Endothelial cell of umbilical vein (primary cell): ENCODE data around the gene TEX101. TPM values are rescaled to one million over a fixed set of nuclear protein-coding genes. Genes with fewer than 3 reads are reported as not detected.

Experiments used
- BruUV-seq: library from RNA; stranded (reverse); fragments of 400-500 nt; replicated peaks from 2 replicates; lab custom pipeline; 2021; lab: Mats Ljungman, UMichigan
- CTCF ChIA-PET: fragments of 300-600, 350-600 bp; sonication (Branson Sonifier 250); formaldehyde crosslinking; loops from one replicate; lab custom pipeline; 2021; ENCODE audit warnings: antibody characterized with exemption, inconsistent platforms; lab: Charles Lee
- POLR2A ChIA-PET: fragments of 300-600, 350-600 bp; sonication (Branson Sonifier 250); formaldehyde crosslinking; loops from one replicate; lab custom pipeline; 2021; ENCODE audit warnings: antibody characterized with exemption, inconsistent platforms; lab: Charles Lee
- DNase-seq: peaks from one replicate; pipeline ENCODE4 v3.0.0-alpha.2; 2011; ENCODE audit warnings: low read depth, low spot score
- FAIRE-seq: peaks from 2 replicates; lab custom pipeline; 2011; peaks lifted over from hg19 to GRCh38; lab: Jason Lieb, UNC
- H2AFZ ChIP-seq: 2 replicates; pipeline ENCODE4 v1.6.0; 2012; ENCODE audit warnings: low read depth, low read length, control low read depth, inconsistent platforms
- H3K27ac ChIP-seq: 2 replicates; pipeline ENCODE4 v1.5.1; 2011; ENCODE audit warnings: low read depth, mild to moderate bottlenecking, control low read depth, low read length, moderate library complexity; ENCODE audit not compliant: insufficient read depth
- H3K27me3 ChIP-seq, 2 experiments: 2 replicates each; pipeline versions ENCODE4 v1.6.0 to v1.6.1; 2011; ENCODE audit warnings: low read length in 2 of 2, mixed read lengths in 1 of 2; ENCODE audit not compliant: control insufficient read depth in 2 of 2, insufficient read depth in 2 of 2
- H3K36me3 ChIP-seq, 2 experiments: 2 replicates in 1 of 2; 3 replicates in 1 of 2; pipeline ENCODE4 v1.5.1; 2011; ENCODE audit warnings: low read length in 2 of 2, mild to moderate bottlenecking in 1 of 2, moderate library complexity in 1 of 2; ENCODE audit not compliant: control insufficient read depth in 2 of 2, insufficient read depth in 2 of 2; ENCODE audit errors: extremely low read depth in 1 of 2
- H3K4me1 ChIP-seq: 3 replicates; pipeline ENCODE4 v1.5.1; 2011; ENCODE audit warnings: mild to moderate bottlenecking, low read length; ENCODE audit not compliant: control insufficient read depth, insufficient read depth; ENCODE audit errors: extremely low read depth
- H3K4me2 ChIP-seq: 2 replicates; pipeline ENCODE4 v1.6.1; 2011; ENCODE audit warnings: low read length, control low read depth, mixed read lengths; ENCODE audit not compliant: insufficient read depth
- H3K4me3 ChIP-seq, 3 experiments: fragments of 200-600 bp in 1 of 3; sonication (generic), shearing (Covaris generic) in 1 of 3; replicated peaks in 1 of 3; 2 replicates each; pipeline ENCODE4 v1.5.1; 2011 to 2016; ENCODE audit warnings: control low read depth in 3 of 3, low read length in 3 of 3, mild to moderate bottlenecking in 2 of 3, inconsistent platforms in 1 of 3, low read depth in 1 of 3, moderate library complexity in 1 of 3; ENCODE audit not compliant: insufficient read depth in 1 of 3
- H3K79me2 ChIP-seq: 2 replicates; pipeline ENCODE4 v1.6.0; 2012; ENCODE audit warnings: low read length, inconsistent platforms; ENCODE audit not compliant: control insufficient read depth, insufficient read depth
- H3K9ac ChIP-seq: replicated peaks from 2 replicates; pipeline ENCODE3; 2011; ENCODE audit warnings: low read length, control low read depth; ENCODE audit not compliant: insufficient read depth; ENCODE audit errors: extremely low read depth
- H3K9me1 ChIP-seq: replicated peaks from 3 replicates; pipeline ENCODE4 v1.6.0; 2011; ENCODE audit warnings: mild to moderate bottlenecking, low read length; ENCODE audit not compliant: control insufficient read depth, insufficient read depth; ENCODE audit errors: extremely low read depth
- H3K9me3 ChIP-seq: replicated peaks from 2 replicates; pipeline ENCODE4 v1.5.1; 2012; ENCODE audit warnings: low read length, inconsistent platforms; ENCODE audit not compliant: control insufficient read depth, insufficient read depth
- H4K20me1 ChIP-seq: replicated peaks from 2 replicates; pipeline ENCODE3; 2011; ENCODE audit warnings: mild to moderate bottlenecking, low read length; ENCODE audit not compliant: control insufficient read depth, insufficient read depth; ENCODE audit errors: extremely low read depth
- EZH2 ChIP-seq: IDR thresholded peaks from 2 replicates; pipeline ENCODE4 v1.6.1; 2012; ENCODE audit warnings: borderline replicate concordance, low read depth, mild to moderate bottlenecking, moderate library complexity, low read length, inconsistent platforms; ENCODE audit not compliant: severe bottlenecking
- FOS ChIP-seq: IDR thresholded peaks from 2 replicates; pipeline ENCODE4 v1.6.1; 2011; ENCODE audit warnings: mild to moderate bottlenecking, low read length, moderate library complexity, borderline replicate concordance; ENCODE audit not compliant: insufficient read depth
- GATA2 ChIP-seq: IDR thresholded peaks from 2 replicates; pipeline ENCODE4 v1.7.0; 2011; ENCODE audit warnings: low read depth, mild to moderate bottlenecking, moderate library complexity, mixed read lengths, low read length; ENCODE audit not compliant: insufficient read length, insufficient read depth
- JUN ChIP-seq: IDR thresholded peaks from 2 replicates; pipeline ENCODE4 v1.6.1; 2011; ENCODE audit warnings: borderline replicate concordance, low read depth; ENCODE audit not compliant: insufficient read length, insufficient read depth
- MYC ChIP-seq: IDR thresholded peaks from one replicate; pipeline ENCODE4 v1.6.1; 2011; ENCODE audit warnings: mild to moderate bottlenecking, low read depth, low read length
- POLR2A ChIP-seq: IDR thresholded peaks from 2 replicates; pipeline ENCODE4 v1.6.1; 2012; ENCODE audit warnings: low read depth, mild to moderate bottlenecking, control low read depth, low read length
- POLR2AphosphoS5 ChIP-seq: IDR thresholded peaks from 2 replicates; pipeline ENCODE4 v1.6.1; 2012; ENCODE audit warnings: low read depth, mild to moderate bottlenecking, control low read depth, low read length, moderate library complexity; ENCODE audit not compliant: insufficient read depth
- dilution Hi-C: fragments of 300-500 bp; cut with MboI; formaldehyde crosslinking; loops from one replicate; pipeline ENCODE4 v1.15.0; 2019; ENCODE audit warnings: low sequenced_read_pairs; ENCODE audit not compliant: extremely low pct_ligation_motif_present
- intact Hi-C: fragments of 100-400 bp; cut with micrococcal nuclease; formaldehyde crosslinking; loops from one replicate; pipeline ENCODE4 v1.10.0; 2022
- polyA plus RNA-seq, 4 experiments: library from polyadenylated mRNA; depleted of rRNA in 3 of 4; stranded (reverse) in 3 of 4; unstranded in 1 of 4; fragments of >200 nt; gene quantifications; 2 replicates each; pipeline versions ENCODE4 v1.2.1 to v1.2.3, GENCODE V29; 2011 to 2012; ENCODE audit warnings: missing spikeins in 1 of 4
- total RNA-seq: library from RNA; stranded (reverse); gene quantifications from 2 replicates; pipeline ENCODE4 v1.2.3, GENCODE V29; 2021
- TF ChIP-seq, protein P1 (sequence below), 2 donors: IDR thresholded peaks; 1 replicate in 1 of 2; 2 replicates in 1 of 2; pipeline ENCODE4 v1.5.1; 2011; ENCODE audit warnings: low read length in 2 of 2, mild to moderate bottlenecking in 2 of 2, moderate library complexity in 2 of 2, control low read depth in 1 of 2, inconsistent platforms in 1 of 2, low read depth in 1 of 2; ENCODE audit not compliant: insufficient read depth in 1 of 2; ENCODE audit errors: extremely low read depth in 1 of 2
- TF ChIP-seq, protein P2 (sequence below): IDR thresholded peaks from 2 replicates; pipeline ENCODE4 v1.6.1; 2011; ENCODE audit not compliant: insufficient read depth, insufficient read length

Gene TEX101
- total and polyA plus RNA-seq, 2 donors (not counting 3 experiments of a cell fraction or from before 2014, with no cell fraction given): not detected

DNA sequence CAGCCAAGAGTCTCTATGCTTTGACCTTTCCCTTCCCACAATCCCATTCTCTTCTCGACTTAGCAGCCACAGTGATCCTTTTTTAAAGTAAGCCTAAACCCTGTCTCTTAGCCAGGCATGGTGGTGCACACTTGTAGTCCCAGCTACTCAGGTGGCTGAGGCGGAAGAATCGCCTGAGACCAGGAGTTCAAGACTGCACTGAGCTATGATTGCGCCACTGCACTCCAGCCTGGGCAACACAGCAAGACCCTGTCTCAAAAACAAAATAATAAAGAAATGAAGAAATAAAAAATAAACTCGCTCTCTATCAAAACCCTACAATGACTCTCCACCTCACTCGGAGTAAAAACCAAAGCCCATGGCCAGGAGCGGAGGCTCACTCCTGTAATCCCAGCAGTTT lies 14.7 kb downstream of the TEX101 start:
- dilution Hi-C loops (no loop called here), intact Hi-C loops (no loop called here)
- no peak for TF ChIP-seq GATA2
- TF ChIP-seq MYC: no peak
- TF ChIP-seq, protein P1, sequence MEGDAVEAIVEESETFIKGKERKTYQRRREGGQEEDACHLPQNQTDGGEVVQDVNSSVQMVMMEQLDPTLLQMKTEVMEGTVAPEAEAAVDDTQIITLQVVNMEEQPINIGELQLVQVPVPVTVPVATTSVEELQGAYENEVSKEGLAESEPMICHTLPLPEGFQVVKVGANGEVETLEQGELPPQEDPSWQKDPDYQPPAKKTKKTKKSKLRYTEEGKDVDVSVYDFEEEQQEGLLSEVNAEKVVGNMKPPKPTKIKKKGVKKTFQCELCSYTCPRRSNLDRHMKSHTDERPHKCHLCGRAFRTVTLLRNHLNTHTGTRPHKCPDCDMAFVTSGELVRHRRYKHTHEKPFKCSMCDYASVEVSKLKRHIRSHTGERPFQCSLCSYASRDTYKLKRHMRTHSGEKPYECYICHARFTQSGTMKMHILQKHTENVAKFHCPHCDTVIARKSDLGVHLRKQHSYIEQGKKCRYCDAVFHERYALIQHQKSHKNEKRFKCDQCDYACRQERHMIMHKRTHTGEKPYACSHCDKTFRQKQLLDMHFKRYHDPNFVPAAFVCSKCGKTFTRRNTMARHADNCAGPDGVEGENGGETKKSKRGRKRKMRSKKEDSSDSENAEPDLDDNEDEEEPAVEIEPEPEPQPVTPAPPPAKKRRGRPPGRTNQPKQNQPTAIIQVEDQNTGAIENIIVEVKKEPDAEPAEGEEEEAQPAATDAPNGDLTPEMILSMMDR (IDR thresholded peaks at IDR 0.05; ENCODE audit: extremely low read depth in 1 of 2, insufficient read depth in 1 of 2, low read depth in 1 of 2, low read length in 2 of 2): no peak
- no peak for TF ChIP-seq FOS
- no peak for TF ChIP-seq EZH2
- no peak for TF ChIP-seq POLR2AphosphoS5
- TF ChIP-seq, protein P2, sequence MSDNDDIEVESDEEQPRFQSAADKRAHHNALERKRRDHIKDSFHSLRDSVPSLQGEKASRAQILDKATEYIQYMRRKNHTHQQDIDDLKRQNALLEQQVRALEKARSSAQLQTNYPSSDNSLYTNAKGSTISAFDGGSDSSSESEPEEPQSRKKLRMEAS: no peak
- TF ChIP-seq POLR2A: no peak
- no peak for TF ChIP-seq JUN
- H3K4me1 ChIP-seq: peaks cover 2% of the 10 kb centered on the region
- no peaks in the 10 kb centered on the region for H3K9me3 ChIP-seq
- no peaks in the 10 kb centered on the region for H3K36me3 ChIP-seq
- ChIA-PET CTCF (interaction anchor here (1.7 kb wide), 1 partner anchor 17 kb away, joined by 6 read pairs; no protein-coding TSS in a partner anchor), POLR2A (no interaction called here)
- H3K9me1 ChIP-seq: no peaks in the 10 kb centered on the region
- no peaks in the 10 kb centered on the region for H3K79me2 ChIP-seq
- H4K20me1 ChIP-seq: no peaks in the 10 kb centered on the region
- no TSS peak for BruUV-seq
- FAIRE-seq (no peak), DNase-seq (no peak)
- no peak overlapping the region for H3K4me2 ChIP-seq
- H3K27me3 ChIP-seq: no peaks in the 10 kb centered on the region
- H3K4me3 ChIP-seq: no peak overlapping the region
- H3K27ac ChIP-seq: no peak overlapping the region
- no peak overlapping the region for H2AFZ ChIP-seq
- H3K9ac ChIP-seq: no peak overlapping the region
